ENCODE data around the gene TFR2. TPM values are rescaled to one million over a fixed set of nuclear protein-coding genes. Genes with fewer than 3 reads are reported as not detected.

Gene TFR2
- total RNA-seq, 4 donors from 2014 or later: 0.60 to 0.68 (median 0.64) TPM; not detected in 1

- no peaks in the 10 kb centered on the region for H3K9me3 ChIP-seq
- H3K36me3 ChIP-seq: no peaks in the 10 kb centered on the region
- no peaks in the 10 kb centered on the region for H3K27me3 ChIP-seq
- intact Hi-C loops (cut with DNase I; ENCODE audit: low total_unique reads) (no loop called here), in situ Hi-C loops (cut with MboI; ENCODE audit: low pct_ligation_motif_present in 1 of 4, low pct_unique_long_range_greater_than_20kb in 1 of 4, low sequenced_read_pairs in 3 of 4) (loop anchor here in 2 of 4 donors (10.0 to 25.0 kb wide), 2 partner anchors 86 to 99 kb away; partner anchors contain the start of genes GIGYF1 (in 1 of the 2) and GNB2 (in 1 of the 2))
- no peak overlapping the region for H3K4me3 ChIP-seq
- H3K4me1 ChIP-seq: peaks cover 9 to 29% (median 25%) of the 10 kb centered on the region in 4 donors
- no peak overlapping the region for H3K27ac ChIP-seq
- no peak for DNase-seq
- TF ChIP-seq POLR2AphosphoS5 (IDR thresholded peaks at IDR 0.05) (no peak), POLR2A (IDR thresholded peaks at IDR 0.05) (no peak), CTCF (IDR thresholded peaks at IDR 0.05) (peak in 3 of 5 experiments; percentile 9 to 19 (median 17)), EP300 (IDR thresholded peaks at IDR 0.05; ENCODE audit: low read depth) (no peak)
- 81% methylated on average over 1 of the region's 1 CpG; no CpG with 5 or more reads in 1 of the 2 donors for WGBS, 2 donors (ENCODE audit: low coverage in 1 of 2)
Observed at GRCh38 chr7:100588438-100588837, 52.9 kb downstream of the TFR2 start.

- peak; percentile 100 for DNase-seq
- H3K27ac ChIP-seq: peak within 1 kb of the TSS; percentile 97 to 99 (median 98)
- peak within 1 kb of the TSS; percentile 82 to 100 (median 96) for H3K4me3 ChIP-seq
- no peaks in the 10 kb centered on the region for H3K27me3 ChIP-seq
- in situ Hi-C loops (cut with MboI; ENCODE audit: low pct_ligation_motif_present in 1 of 4, low pct_unique_long_range_greater_than_20kb in 1 of 4, low sequenced_read_pairs in 3 of 4) (loop anchor here in 2 of 4 donors (10.0 to 25.0 kb wide), 2 partner anchors 88 to 101 kb away; partner anchors contain the start of genes GIGYF1 (in 1 of the 2) and GNB2 (in 1 of the 2)), intact Hi-C loops (cut with DNase I; ENCODE audit: low total_unique reads) (no loop called here)
- WGBS, 2 donors (ENCODE audit: low coverage in 1 of 2): 0% methylated on average over 48 of the region's 53 CpGs; no CpG with 5 or more reads in 1 of the 2 donors
- H3K4me1 ChIP-seq: peaks cover 9 to 40% (median 33%) of the 10 kb centered on the region in 4 donors
- H3K36me3 ChIP-seq: peaks cover 0 to 7% (median 3%) of the 10 kb centered on the region in 4 donors
- H3K9me3 ChIP-seq: no peaks in the 10 kb centered on the region
- TF ChIP-seq EP300 (IDR thresholded peaks at IDR 0.05; ENCODE audit: low read depth) (no peak), POLR2AphosphoS5 (IDR thresholded peaks at IDR 0.05) (peak in 2 of 3 donors; percentile 28 to 64)
Observed at GRCh38 chr7:100586266-100587025, 54.9 kb downstream of the TFR2 start, which contains the start of gene FBXO24. TSS of gene FBXO24 (plus strand) at chr7:100586328. CDS start at chr7:100586626, 298 bp downstream.

- TF ChIP-seq CTCF (IDR thresholded peaks at IDR 0.05) (peak in 3 of 5 experiments; percentile 4 to 31 (median 7)), POLR2AphosphoS5 (IDR thresholded peaks at IDR 0.05) (peak; percentile 98 to 99 (median 99)), EP300 (IDR thresholded peaks at IDR 0.05; ENCODE audit: low read depth) (peak; percentile 74), POLR2A (IDR thresholded peaks at IDR 0.05) (peak; percentile 99)
- H3K27ac ChIP-seq: peak within 1 kb of the TSS; percentile 97 to 99 (median 98)
- intact Hi-C loops (cut with DNase I; ENCODE audit: low total_unique reads): no loop called here
- WGBS, 2 donors (ENCODE audit: low coverage in 1 of 2): 0 to 1% methylated on average over 13 to 42 of the region's 61 CpGs
- in situ Hi-C loops (cut with MboI; ENCODE audit: low pct_ligation_motif_present in 1 of 4, low pct_unique_long_range_greater_than_20kb in 1 of 4, low sequenced_read_pairs in 3 of 4): loop anchor here in 2 of 4 donors (10.0 to 25.0 kb wide), 2 partner anchors 89 to 102 kb away; partner anchors contain the start of genes GIGYF1 (in 1 of the 2) and GNB2 (in 1 of the 2)
- H3K27me3 ChIP-seq: no peaks in the 10 kb centered on the region
- H3K36me3 ChIP-seq: peaks cover 0 to 14% (median 7%) of the 10 kb centered on the region in 4 donors
- H3K9me3 ChIP-seq: no peaks in the 10 kb centered on the region
- peak within 1 kb of the TSS; percentile 82 to 100 (median 96) for H3K4me3 ChIP-seq
- peaks cover 9 to 40% (median 33%) of the 10 kb centered on the region in 4 donors for H3K4me1 ChIP-seq
- peak; percentile 77 for DNase-seq
Observed at GRCh38 chr7:100585511-100586265, 55.7 kb downstream of the TFR2 start, which contains the start of gene LRCH4. TSS of gene LRCH4 (minus strand) at chr7:100586129. CDS start at chr7:100586100, 29 bp downstream.
